ENCODE data around the gene XYLT1.

DNA sequence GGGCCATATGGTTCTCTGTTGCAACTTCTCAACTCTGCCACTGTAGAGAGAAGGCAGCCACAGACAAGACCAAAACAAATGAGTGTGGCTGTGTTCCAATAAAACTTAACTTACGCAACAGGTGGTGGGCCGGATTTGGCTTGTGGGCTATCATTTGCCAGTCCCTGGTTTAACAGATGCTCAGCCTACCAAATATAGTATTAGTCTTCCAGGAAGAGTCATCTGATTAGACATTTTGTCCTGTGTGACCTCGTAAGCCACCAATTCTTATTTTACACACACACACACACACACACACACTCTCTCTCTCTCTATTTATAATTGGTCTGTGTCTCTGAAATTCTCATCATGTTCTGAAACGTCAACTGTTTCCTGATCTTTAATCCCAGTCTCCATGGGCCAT, 245.9 kb downstream of the XYLT1 start:
- TF ChIP-seq, protein P1, sequence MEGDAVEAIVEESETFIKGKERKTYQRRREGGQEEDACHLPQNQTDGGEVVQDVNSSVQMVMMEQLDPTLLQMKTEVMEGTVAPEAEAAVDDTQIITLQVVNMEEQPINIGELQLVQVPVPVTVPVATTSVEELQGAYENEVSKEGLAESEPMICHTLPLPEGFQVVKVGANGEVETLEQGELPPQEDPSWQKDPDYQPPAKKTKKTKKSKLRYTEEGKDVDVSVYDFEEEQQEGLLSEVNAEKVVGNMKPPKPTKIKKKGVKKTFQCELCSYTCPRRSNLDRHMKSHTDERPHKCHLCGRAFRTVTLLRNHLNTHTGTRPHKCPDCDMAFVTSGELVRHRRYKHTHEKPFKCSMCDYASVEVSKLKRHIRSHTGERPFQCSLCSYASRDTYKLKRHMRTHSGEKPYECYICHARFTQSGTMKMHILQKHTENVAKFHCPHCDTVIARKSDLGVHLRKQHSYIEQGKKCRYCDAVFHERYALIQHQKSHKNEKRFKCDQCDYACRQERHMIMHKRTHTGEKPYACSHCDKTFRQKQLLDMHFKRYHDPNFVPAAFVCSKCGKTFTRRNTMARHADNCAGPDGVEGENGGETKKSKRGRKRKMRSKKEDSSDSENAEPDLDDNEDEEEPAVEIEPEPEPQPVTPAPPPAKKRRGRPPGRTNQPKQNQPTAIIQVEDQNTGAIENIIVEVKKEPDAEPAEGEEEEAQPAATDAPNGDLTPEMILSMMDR (IDR thresholded peaks at IDR 0.05), result no peak
- TF ChIP-seq ZFX (IDR thresholded peaks at IDR 0.05; ENCODE audit: borderline replicate concordance), result no peak
